Measurements from ENCODE around the gene BLOC1S6. TPM values are rescaled to one million over a fixed set of nuclear protein-coding genes. Genes with fewer than 3 reads are reported as not detected.
A peak's percentile ranks its signal among the peaks of the same experiment; 100 is the strongest.

The BLOC1S6 gene
- total RNA-seq, 1 experiment from 2014 or later = 28.7 TPM

DNA sequence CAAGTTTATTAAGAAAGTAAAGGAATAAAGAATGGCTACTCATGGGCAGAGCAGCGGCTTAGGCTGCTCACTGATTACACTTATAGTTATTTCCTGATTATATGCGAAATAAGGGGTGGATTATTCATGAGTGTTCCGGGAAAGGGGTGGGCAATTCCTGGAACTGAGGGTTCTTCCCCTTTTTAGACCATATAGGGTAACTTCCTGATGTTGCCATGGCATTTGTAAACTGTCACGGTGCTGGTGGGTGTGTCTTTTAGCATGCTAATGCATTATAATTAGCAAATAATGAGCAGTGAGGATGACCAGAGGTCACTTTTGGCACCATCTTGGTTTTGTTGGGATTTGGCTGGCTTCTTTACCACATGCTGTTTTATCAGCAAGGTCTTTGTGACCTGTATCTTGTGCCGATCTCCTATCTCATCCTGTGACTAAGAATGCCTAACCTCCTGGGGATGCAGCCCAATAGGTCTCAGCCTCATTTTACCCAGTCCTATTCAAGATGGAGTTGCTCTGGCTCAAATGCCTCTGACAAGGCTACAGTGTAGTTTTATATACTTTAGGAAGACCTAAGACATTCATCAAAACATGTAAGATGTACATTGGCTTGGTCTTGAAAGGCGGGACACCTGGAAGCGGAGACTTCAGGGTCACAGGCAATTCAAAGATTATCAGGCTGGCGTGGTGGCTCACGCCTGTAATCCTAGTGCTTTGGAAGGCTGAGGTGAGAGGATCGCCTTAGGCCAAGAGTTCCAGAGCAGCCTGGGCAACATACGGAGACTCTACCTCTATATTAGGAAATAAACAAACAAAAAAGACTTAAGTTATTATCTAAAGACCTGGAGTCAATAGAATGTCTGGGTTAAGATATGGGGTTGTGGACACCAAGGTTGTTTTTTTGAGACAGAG is 3.2 kb upstream of the BLOC1S6 start:
- H3K4me1 Mint-ChIP-seq = peaks cover 19% of the 10 kb centered on the region
- ChIA-PET POLR2A (no interaction called here), CTCF (no interaction called here)
- ATAC-seq = no peak
- H3K36me3 Mint-ChIP-seq = no peaks in the 10 kb centered on the region
- TF ChIP-seq, protein P1, sequence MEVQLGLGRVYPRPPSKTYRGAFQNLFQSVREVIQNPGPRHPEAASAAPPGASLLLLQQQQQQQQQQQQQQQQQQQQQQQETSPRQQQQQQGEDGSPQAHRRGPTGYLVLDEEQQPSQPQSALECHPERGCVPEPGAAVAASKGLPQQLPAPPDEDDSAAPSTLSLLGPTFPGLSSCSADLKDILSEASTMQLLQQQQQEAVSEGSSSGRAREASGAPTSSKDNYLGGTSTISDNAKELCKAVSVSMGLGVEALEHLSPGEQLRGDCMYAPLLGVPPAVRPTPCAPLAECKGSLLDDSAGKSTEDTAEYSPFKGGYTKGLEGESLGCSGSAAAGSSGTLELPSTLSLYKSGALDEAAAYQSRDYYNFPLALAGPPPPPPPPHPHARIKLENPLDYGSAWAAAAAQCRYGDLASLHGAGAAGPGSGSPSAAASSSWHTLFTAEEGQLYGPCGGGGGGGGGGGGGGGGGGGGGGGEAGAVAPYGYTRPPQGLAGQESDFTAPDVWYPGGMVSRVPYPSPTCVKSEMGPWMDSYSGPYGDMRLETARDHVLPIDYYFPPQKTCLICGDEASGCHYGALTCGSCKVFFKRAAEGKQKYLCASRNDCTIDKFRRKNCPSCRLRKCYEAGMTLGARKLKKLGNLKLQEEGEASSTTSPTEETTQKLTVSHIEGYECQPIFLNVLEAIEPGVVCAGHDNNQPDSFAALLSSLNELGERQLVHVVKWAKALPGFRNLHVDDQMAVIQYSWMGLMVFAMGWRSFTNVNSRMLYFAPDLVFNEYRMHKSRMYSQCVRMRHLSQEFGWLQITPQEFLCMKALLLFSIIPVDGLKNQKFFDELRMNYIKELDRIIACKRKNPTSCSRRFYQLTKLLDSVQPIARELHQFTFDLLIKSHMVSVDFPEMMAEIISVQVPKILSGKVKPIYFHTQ (CRISPR knock-in tag; IDR thresholded peaks at IDR 0.05) = no peak
- TF ChIP-seq ESRRA (CRISPR knock-in tag; IDR thresholded peaks at IDR 0.05; ENCODE audit: borderline replicate concordance) (no peak), FOXJ3 (CRISPR knock-in tag; IDR thresholded peaks at IDR 0.05; ENCODE audit: borderline replicate concordance) (no peak), SMAD3 (CRISPR knock-in tag; IDR thresholded peaks at IDR 0.05; ENCODE audit: borderline replicate concordance) (no peak), SOX15 (CRISPR knock-in tag; IDR thresholded peaks at IDR 0.05) (no peak), ELF4 (CRISPR knock-in tag; IDR thresholded peaks at IDR 0.05; ENCODE audit: low read depth) (no peak), TP53 (CRISPR knock-in tag; IDR thresholded peaks at IDR 0.05) (no peak), NR3C1 (CRISPR knock-in tag; conservative IDR thresholded peaks at IDR 0.05; ENCODE audit: low read depth) (no peak)
- TF ChIP-seq, protein P2, sequence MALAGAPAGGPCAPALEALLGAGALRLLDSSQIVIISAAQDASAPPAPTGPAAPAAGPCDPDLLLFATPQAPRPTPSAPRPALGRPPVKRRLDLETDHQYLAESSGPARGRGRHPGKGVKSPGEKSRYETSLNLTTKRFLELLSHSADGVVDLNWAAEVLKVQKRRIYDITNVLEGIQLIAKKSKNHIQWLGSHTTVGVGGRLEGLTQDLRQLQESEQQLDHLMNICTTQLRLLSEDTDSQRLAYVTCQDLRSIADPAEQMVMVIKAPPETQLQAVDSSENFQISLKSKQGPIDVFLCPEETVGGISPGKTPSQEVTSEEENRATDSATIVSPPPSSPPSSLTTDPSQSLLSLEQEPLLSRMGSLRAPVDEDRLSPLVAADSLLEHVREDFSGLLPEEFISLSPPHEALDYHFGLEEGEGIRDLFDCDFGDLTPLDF (CRISPR knock-in tag; IDR thresholded peaks at IDR 0.05) = no peak
- TF ChIP-seq, protein P3, sequence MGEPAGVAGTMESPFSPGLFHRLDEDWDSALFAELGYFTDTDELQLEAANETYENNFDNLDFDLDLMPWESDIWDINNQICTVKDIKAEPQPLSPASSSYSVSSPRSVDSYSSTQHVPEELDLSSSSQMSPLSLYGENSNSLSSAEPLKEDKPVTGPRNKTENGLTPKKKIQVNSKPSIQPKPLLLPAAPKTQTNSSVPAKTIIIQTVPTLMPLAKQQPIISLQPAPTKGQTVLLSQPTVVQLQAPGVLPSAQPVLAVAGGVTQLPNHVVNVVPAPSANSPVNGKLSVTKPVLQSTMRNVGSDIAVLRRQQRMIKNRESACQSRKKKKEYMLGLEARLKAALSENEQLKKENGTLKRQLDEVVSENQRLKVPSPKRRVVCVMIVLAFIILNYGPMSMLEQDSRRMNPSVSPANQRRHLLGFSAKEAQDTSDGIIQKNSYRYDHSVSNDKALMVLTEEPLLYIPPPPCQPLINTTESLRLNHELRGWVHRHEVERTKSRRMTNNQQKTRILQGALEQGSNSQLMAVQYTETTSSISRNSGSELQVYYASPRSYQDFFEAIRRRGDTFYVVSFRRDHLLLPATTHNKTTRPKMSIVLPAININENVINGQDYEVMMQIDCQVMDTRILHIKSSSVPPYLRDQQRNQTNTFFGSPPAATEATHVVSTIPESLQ (CRISPR knock-in tag; IDR thresholded peaks at IDR 0.05) = no peak
- no peak overlapping the region for H3K27ac Mint-ChIP-seq
- H3K9me3 Mint-ChIP-seq = no peaks in the 10 kb centered on the region
- no peak for DNase-seq (ENCODE audit: low spot score)
- H3K4me3 Mint-ChIP-seq = no peak overlapping the region
- peaks cover 31% of the 10 kb centered on the region for H3K27me3 Mint-ChIP-seq (ENCODE audit: low read depth)

DNA sequence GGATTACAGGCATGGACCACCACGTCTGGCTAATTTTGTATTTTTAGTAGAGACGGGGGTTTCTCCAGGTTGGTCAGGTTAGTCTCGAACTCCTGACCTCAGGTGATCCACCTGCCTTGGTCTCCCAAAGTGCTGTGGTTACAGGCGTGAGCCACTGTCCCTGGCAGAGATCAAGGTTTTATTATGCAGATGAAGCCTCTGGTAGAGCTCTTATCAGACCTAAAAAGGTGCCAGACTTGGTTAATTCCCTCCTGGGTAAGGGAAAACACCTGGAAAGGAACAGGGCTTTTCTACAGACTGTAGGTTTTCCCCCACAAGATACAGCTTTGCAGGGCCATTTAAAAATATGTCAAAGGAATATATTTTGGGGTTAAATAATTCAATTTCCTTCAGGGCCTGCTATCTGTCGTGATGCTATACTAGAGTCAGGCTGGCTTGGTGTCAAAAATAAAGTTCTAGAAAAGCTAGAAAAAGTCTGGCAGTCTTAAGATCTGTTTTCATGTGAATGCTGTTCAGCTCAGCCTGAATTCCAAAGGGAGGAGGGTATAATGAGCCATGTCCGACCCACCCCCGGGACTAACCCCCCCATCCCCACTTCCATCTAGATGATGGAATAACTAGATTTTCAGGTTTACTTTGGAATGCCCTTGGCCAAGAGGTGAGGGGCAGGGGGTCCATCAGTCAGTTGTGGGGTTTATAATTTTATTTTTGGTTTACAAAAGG is 1.9 kb upstream of the BLOC1S6 start:
- H3K36me3 Mint-ChIP-seq = no peaks in the 10 kb centered on the region
- peak overlapping the region; percentile 98 for H3K4me3 Mint-ChIP-seq
- POLR2A ChIA-PET = interaction anchor here (3.4 kb wide), 1 partner anchor 11 kb away, joined by 24 read pairs; no protein-coding TSS in a partner anchor
- H3K9me3 Mint-ChIP-seq = no peaks in the 10 kb centered on the region
- CTCF ChIA-PET = interaction anchor here (1.3 to 4.5 kb wide), 3 partner anchors 11 to 183 kb away, joined by 3 to 55 read pairs (median 4); a partner anchor contains a TSS
- DNase-seq (ENCODE audit: low spot score) = no peak
- H3K27me3 Mint-ChIP-seq (ENCODE audit: low read depth) = peaks cover 21% of the 10 kb centered on the region
- H3K27ac Mint-ChIP-seq = no peak overlapping the region
- no peak for ATAC-seq
- H3K4me1 Mint-ChIP-seq = peaks cover 19% of the 10 kb centered on the region
- TF ChIP-seq, protein P4, sequence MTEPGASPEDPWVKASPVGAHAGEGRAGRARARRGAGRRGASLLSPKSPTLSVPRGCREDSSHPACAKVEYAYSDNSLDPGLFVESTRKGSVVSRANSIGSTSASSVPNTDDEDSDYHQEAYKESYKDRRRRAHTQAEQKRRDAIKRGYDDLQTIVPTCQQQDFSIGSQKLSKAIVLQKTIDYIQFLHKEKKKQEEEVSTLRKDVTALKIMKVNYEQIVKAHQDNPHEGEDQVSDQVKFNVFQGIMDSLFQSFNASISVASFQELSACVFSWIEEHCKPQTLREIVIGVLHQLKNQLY (CRISPR knock-in tag; IDR thresholded peaks at IDR 0.05) = no peak
- TF ChIP-seq, protein P5, sequence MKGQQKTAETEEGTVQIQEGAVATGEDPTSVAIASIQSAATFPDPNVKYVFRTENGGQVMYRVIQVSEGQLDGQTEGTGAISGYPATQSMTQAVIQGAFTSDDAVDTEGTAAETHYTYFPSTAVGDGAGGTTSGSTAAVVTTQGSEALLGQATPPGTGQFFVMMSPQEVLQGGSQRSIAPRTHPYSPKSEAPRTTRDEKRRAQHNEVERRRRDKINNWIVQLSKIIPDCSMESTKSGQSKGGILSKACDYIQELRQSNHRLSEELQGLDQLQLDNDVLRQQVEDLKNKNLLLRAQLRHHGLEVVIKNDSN (CRISPR knock-in tag; IDR thresholded peaks at IDR 0.05) = no peak
- TF ChIP-seq NFE2L1 (CRISPR knock-in tag; IDR thresholded peaks at IDR 0.05) (no peak), KAT7 (CRISPR knock-in tag; IDR thresholded peaks at IDR 0.05; ENCODE audit: borderline replicate concordance) (no peak), GABPB1 (CRISPR knock-in tag; IDR thresholded peaks at IDR 0.05) (no peak), TEAD4 (CRISPR knock-in tag; IDR thresholded peaks at IDR 0.05) (no peak), MXD4 (CRISPR knock-in tag; IDR thresholded peaks at IDR 0.05; ENCODE audit: borderline replicate concordance) (no peak), MYBL2 (CRISPR knock-in tag; IDR thresholded peaks at IDR 0.05) (no peak), ATF1 (CRISPR knock-in tag; IDR thresholded peaks at IDR 0.05) (no peak)
- TF ChIP-seq, protein P6, sequence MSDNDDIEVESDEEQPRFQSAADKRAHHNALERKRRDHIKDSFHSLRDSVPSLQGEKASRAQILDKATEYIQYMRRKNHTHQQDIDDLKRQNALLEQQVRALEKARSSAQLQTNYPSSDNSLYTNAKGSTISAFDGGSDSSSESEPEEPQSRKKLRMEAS (CRISPR knock-in tag; IDR thresholded peaks at IDR 0.05) = no peak
- TF ChIP-seq, protein P7, sequence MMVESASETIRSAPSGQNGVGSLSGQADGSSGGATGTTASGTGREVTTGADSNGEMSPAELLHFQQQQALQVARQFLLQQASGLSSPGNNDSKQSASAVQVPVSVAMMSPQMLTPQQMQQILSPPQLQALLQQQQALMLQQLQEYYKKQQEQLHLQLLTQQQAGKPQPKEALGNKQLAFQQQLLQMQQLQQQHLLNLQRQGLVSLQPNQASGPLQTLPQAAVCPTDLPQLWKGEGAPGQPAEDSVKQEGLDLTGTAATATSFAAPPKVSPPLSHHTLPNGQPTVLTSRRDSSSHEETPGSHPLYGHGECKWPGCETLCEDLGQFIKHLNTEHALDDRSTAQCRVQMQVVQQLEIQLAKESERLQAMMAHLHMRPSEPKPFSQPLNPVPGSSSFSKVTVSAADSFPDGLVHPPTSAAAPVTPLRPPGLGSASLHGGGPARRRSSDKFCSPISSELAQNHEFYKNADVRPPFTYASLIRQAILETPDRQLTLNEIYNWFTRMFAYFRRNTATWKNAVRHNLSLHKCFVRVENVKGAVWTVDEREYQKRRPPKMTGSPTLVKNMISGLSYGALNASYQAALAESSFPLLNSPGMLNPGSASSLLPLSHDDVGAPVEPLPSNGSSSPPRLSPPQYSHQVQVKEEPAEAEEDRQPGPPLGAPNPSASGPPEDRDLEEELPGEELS (CRISPR knock-in tag; IDR thresholded peaks at IDR 0.05) = no peak

Data from WTC11 (cell line).